Ureter (tissue), 1 donor: ENCODE results near the gene WASL. TPM values are rescaled to one million over a fixed set of nuclear protein-coding genes. Genes with fewer than 3 reads are reported as not detected.
"Not testable (repeated sequence)": the region's sequence is repeated elsewhere in the genome, so short reads cannot be mapped to it uniquely, and the experiment has no call there.

Source experiments
- DNase-seq: peaks from one replicate; pipeline ENCODE4 v3.0.0-alpha.2; 2020; ENCODE audit warnings: low spot score
- total RNA-seq: library from RNA; stranded (reverse); gene quantifications from one replicate; pipeline ENCODE4 v1.2.4, GENCODE V29; 2023
- donor health status: DM: yes; HTN: yes; CAD: no.

WASL gene
- total RNA-seq, result 59.4 TPM

DNA sequence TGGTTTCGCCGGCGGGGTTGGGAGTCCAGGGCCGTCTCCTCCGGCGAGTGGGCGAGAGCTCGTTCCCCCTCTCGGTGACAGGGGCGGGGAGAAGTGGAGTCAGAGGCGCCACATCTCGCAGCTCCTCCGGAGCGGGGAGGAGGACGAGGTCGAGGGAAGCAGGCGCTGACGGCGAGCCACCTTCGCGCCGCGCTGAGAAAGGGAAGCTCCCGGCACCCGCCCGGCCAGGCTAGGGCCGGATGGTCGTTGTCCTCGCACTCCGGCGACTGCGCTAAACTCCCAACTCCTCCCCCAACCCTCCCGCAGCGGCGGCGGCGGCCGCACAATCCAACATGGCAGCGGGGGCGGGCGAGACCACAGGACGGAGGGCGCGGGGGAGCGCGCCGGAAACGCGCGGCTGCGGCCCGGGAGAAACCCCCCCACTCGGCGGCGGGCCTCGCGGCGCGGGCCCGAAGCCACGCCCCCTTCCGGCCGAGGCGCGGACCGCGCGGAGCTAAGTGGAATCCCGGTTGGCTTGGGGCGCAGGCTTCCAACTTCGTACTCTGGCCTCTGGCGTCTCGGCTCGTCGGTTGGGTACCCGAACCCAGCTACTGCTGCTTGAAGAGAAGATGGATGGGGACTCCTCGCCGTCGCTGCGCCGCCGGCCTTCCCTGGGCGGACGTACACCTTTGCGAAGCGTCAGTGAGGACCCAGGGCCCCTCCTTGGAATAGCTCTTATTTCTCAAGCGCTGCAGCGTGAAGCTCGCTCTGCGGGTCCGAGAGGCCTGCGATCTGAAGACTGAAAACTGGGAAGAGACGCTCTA, at the start of gene WASL:
WASL (minus strand) TSS at position 270 of the 803 bp plus-strand sequence; CDS start at position 1, 269 bp downstream.
- DNase-seq, result peak; percentile 94

DNA sequence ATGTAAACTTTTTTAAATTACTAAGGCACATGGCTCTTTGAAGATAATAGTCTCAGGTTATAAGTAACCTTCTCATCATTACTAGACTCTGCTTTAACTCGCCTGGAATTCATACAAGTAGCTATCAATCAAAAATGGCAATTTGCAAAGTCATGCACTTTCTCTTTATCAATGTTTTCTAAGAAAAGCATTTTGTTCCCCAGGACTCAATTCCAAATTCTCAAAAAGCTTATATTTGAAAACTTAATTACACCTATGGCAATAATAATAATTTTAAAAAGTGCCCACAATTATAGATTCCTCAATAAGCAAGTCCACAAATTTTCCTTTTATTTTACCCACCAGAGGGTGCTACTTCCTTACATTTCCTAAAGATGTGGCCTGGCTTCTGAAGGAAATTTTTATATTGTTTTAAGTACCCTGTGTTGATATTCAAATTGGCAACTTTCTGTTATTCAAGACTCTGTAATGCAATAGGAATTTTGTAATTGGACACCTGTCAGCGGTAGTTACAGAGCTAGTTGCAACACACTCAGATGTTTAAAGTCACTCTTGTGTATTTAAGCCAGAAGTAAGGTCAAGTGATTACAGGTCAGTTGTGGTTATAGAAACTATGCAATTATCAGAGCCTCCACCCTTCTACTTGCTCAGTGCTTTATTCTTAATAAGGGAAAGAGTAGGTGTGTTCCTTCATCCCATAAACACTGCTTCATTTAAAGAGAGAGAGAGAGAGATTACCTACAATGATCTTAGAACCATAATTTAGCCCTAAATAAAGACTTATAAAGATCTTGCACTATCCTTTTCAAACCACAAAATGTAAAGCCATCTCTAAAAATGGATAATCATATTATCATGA, 49.1 kb upstream of the WASL start:
- no peak for DNase-seq

DNA sequence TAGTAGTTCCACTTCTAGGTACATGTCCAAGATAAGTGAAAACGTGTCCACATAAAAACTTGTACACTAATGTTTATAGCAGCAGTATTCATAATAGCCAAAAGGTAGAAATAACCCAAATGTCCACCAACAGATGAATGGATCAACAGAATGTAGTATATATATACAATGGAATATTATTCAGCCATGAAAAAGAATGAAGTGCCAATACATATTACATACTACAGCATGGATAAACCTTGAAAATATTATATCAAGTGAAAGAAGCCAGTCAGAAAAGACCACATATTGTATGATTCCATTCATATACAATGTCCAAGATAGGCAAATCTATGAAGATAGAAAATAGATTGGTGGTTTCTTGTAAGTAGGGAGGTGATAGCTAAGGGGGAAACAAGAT, 47.8 kb upstream of the WASL start:
- DNase-seq, result no peak

DNA sequence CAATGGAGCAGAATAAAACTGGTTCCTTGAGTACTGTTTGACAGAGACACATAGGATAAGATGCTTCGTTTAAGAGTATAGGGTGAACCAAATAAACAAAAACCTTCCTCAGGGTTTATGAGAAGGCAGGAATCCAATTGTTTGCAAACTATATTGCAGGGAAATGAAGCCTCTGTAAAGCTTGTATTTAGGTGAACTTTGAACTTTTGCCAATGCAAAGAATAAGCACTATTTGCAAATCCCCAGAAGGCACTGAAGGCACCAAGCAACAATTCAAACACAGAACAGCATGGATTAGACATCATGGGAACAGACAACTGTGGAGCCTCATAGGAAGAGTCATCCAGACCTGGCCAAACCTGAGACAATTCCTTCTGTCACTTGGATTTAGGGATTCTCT, 47.1 kb upstream of the WASL start:
- DNase-seq, result no peak

DNA sequence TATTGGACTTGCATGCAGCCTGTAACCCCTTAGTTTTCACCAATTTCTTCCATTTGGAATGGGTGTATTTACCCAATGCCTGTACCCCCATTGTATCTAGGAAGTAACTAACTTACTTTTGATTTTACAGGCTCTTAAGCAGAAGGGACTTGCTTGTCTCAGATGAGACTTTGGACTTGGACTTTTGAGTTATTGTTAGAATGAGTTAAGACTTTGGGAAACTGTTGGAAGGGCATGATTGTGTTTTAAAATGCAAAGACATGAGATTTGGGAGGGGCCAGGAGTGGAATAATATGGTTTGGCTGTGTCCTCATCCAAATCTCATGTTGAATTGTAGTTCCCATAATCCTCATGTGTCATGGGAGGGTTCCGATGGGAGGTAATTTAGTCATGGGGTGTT, 46.3 kb upstream of the WASL start:
- DNase-seq, result not testable (repeated sequence)

DNA sequence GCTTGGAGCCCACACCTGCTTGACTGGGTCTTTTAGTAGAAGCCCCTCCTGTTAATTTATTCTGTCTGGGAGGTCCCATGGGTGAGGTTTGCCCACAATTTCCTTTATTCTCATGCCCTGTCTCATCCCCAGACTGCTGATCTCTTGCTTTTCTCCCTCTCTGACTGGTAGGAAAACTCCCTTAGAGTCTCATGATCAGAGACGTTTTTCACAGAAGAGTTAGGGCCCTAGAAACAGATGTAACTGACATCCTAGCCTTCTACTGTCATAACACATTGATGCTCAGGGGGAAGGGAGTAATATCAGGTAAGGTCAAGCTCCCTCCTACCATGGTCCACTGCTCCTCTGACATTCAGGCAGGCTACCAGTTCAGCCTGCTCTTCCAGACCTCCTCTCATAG, 43.7 kb upstream of the WASL start:
- no peak for DNase-seq

DNA sequence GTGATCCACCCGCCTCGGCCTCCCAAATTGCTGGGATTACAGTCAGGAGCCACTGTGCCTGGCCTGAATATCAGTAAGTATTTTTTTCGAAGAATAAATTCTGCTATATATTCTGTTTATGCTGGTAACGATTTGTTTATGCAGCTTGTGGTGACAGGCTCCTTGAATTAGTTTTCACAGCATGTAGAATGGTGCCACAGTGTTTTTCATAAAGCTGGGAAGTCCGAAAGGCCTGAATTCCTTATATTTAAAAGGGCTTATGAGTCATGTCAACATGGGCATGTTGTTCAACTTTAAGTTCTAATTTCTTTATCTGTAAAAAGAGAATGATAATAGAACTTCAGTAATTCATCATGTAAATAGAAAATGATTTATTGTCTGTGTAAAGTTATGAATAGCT, 42.2 kb upstream of the WASL start:
- DNase-seq, result no peak

DNA sequence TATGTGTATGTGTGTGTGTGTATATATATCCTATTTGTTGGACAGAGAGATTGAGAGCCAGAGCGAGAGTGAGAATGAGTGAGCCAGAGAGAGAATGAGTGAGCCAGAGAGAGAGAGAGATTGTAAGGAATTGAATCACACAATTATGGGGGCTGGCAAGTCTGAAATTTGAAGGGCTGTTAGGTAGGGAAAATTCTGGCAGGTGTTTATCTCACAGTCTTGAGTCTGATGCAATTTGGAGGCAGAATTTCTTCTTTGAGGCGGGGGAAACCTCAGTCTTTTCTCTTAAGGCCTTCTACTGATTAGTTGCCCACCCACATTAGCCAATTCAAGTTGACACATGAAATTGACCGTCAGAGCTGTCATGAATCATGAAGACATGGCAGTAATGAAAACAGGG, 41.0 kb upstream of the WASL start:
- DNase-seq, result no peak

DNA sequence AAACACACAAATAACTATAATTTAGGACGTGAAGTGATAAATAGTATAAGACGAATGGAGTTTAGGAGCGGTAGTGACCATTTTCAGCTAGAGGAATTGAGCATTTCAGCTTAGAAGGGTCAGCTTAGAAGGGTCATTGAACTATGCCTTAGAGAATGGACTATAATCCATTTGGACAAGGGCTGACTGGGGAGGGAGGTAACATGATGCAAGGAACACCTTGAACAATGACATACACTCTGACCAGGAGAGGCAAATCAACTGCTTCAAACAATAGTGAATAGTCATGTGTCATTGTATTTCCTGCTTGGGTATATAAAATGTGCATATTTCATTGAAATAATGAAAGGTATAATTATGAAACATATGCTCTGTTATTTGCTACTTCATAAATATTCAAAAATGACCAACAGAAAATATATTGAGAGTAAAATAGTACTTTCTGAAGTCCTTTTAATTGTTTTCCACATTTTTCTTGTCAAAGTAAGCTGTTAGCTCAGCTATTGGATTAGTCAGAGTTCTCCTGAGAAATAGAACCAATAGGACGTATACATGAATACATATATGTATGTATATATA, 40.5 kb upstream of the WASL start:
- no peak for DNase-seq

DNA sequence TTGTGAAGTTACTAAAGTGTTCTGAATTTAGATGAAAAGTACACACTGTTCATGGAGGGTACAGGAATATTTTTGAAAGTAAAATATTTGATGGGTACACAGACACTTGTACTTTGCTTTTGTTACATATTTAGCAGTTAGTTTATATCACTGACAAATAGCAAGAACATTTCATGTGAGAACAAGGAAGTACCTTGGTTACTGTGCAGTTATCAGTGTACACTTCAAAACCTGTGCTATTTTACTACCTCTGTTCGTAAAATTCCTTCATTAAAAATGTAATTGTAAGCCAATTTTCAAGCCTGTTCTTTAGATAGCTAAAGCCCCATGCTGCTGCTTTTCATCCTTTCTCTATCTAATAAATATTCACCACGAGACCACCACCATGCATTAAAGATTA, 39.8 kb upstream of the WASL start:
- no peak for DNase-seq

DNA sequence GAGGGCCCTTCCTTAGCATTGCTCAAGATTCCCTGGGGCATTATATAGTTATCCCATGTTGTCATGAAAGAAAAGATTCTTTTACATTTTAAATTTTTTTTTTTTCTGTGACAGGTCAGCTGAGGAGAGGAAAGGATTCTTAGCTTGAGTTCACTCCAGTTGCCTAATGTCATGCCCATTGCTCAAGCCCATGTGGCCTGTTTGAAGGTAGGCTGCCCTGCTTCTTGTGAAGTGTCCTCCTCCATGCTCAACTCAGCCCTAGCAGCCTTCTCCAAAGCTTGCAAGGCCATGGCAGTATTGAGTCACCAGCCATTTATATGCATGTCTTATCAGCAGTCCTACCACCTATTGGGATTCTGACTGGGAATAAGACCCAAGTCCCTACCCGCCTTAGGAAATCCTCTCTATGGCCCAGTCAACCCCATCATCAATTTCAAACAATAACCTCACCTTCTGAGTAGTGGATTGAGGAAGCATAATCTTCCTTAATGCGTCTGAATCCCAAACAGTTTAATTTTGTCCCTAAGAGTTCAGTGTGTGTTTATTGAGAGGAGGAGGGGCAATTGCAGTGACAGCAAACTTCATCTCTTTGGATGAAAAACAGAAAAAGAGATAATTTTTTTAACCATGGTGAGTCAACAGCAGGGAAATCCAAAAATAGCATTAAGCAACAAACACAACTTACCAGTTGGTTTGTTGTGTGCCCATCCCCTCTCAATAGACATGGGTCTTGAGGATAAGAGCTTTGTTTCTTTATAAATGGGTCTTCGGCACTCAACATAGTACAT, 38.6 kb upstream of the WASL start:
- no peak for DNase-seq

DNA sequence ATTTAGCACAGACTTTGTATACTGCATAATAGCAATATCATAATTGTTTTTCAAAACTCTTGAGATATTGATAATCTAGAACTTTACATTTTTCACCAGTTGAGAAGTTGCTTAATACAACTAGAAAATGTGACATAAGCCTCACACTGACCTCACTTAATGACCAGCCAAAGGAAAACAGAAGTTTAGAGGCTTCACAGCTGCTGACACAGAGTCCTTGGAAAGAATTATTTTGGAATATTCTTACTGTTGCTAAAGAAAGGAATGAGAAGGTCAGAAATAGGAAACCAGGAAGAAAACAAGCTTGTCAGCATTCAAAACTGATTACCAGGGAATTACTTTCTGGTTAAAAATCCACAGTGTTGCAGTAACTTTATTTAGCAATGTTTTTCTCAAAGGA, 35.5 kb upstream of the WASL start:
- no peak for DNase-seq

DNA sequence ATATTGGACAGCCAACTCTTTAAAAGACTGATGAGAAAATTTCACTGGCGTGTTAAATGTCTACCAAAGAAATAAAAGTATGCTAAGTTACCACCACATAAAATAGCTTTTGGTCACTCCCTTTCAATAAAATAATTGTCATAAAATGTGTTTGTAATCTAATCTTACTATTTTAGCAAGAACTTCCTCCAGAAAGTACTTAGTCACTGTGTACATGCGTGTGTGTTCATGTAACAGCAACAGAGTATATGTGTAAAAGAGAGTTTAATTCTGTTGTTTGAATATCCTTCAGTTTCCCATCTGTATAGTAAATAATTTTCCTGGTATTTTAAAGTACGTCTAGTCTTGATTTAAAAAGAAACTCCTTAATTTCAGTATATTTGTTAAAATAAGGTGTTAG, 35.0 kb upstream of the WASL start:
- no peak for DNase-seq

DNA sequence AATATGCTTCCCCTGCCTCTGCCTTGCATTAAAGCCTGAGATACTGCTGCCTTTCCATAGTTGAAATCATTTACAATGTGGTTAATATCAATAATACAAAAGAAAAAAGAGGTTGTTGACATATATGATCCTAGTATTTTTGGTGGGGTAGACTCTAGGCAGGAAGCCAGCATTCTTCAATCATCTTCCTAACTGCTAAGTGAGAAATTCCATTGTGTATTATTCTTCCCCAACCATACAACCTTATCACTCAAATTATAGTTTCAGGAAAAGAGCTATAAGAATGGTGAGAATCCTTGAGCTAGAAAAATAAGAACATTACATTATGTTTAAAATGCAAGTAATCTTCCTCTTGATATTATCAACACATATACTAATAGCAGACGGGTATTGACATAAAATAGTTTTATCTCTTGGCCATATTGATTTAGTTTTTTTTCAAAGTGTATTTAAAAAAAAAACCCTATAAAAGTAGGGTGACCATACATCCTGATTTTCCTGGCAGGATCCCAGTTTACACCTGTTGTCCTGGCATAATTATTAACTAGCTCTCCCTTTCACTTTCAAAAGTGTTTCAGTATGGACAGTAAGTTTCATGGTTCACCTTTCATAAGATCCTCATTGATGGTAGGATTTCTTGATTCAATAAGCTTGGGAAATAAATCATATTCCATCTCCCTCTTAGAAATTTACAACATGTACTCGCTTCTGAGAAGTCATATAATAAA, 33.4 kb upstream of the WASL start:
- no peak for DNase-seq

DNA sequence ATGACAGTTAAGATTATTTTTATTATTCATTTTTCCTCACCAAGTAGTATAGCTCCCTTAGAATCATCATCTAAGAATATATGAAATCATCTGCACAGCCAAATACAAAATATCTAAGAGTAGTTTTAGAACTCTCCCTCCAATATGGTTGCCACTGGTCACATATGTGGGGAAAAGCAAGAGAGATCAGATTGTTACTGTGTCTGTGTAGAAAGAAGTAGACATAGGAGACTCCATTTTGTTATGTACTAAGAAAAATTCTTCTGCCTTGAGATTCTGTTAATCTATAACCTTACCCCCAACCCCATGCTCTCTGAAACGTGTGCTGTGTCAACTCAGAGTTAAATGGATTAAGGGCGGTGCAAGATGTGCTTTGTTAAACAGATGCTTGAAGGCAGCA, 31.7 kb upstream of the WASL start:
- not testable (repeated sequence) for DNase-seq

DNA sequence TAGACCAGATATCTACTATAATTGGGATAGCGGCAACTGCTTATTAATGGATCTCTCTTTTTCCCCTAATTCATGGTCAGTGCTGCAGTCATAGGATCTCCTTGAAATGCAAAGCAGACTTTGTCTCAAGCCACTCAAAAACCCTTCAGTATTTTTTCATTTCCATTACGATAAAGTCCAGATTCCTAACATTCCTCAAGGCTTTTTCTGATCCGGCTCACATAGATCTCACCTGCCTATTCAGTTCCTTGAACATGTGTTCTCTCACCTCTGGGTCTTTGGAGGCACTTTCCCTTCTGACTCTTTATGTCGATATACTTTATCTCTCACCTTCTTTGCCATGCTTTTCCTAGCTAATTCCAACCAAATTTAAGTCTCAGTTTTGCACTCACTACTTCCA, 25.7 kb upstream of the WASL start:
- no peak for DNase-seq

DNA sequence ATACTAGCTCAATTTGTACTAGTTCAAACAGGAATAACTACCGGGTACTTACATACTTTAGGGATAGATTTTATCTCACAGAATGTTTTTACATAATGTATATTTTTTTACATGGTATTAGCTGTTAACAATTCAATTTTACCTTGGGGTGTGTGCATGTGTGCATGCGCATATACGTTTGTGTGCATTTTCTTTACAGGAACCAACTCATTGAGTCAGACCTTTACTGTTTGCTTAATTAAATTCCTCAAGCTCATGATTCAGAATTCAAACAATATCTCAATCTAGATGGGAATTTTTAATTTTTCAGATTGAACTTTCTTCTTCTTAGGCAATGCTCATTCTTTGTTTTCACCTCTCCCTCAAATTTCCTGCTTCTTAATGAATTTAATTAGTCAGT, 24.7 kb upstream of the WASL start:
- no peak for DNase-seq

DNA sequence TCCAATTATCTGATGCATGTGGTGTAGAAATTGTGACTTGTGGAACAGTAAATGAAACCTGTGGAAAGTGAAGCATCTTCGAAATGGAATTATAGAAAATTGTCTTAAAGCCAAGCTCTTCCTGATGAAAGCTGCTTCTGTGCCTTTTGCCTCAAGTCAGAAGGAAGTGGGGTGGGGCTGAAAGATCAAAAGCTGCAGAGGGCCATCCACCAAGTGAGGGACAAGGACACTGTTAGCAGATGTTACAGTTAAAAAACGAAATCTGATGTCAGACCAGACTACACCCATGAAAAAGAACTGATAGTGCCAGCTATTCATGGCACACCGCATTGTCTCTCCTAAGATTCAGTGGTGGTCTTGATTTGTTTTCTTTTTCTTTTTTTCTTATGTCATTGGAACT, 23.8 kb upstream of the WASL start:
- no peak for DNase-seq

DNA sequence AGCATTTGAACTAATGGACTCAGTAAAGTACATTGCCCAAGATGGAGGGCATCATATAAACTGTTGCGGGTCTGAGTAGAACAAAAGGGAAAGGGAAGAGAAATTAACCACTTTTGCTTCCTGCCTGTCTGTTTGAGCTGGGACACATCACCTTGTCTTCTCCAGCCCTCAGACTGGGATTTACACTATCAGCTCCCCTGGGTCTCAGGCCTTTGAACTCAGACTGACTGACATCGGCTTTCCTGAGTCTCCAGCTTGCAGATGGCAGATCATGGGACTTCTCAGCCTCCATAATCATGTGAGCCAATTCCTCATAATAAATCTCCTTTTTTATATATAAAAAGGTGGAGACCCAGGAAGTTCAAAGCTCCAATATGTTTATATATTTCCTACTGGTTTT, 23.0 kb upstream of the WASL start:
- no peak for DNase-seq

DNA sequence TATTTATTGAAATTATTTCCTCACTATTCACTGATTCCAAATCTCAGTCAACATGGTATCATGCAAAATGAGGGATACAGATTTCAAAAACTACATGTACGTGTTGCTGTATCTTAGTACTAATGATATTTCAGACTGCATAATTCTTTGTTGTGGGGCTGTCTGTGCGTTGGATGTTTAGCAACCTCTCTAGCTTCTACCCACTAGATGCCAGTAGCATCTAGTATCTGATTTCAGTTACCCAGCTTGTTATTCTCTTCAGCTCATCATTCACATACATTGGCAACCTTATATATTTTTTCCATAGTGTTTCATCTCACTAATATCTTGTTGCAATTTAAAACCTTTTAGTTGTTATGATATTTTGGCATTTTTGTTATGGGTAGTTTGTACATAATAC, 22.5 kb upstream of the WASL start:
- no peak for DNase-seq

DNA sequence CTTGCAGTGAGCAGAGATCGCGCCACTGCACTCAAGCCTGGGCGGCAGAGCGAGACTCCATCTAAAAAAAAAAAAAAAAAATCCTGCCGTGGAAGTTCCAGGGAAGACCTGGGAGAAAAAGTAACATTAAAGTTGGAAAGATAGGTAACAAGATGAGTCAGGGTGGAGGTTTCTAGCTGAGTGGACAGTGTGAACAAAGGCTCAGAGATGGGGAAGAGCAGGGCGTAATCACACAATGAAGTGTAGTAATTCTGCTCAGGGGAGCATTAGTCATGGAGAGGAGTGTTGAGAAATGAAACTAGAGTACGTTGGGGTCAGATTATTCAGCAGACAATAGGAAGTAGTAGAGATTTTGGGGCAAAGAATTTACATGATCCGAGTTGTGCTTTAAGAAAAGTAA, 21.6 kb upstream of the WASL start:
- no peak for DNase-seq
